ENCODE data around the gene ARHGEF37. TPM values are rescaled to one million over a fixed set of nuclear protein-coding genes. Genes with fewer than 3 reads are reported as not detected.

The ARHGEF37 gene
- total RNA-seq, 1 experiment from 2014 or later, result 0.42 TPM

GRCh38 chr5:149657324-149657723 lies 76.0 kb downstream of the ARHGEF37 start:
- no peak overlapping the region for H2BK5ac ChIP-seq (ENCODE audit: insufficient read length, low read length)
- H3K27me3 ChIP-seq (ENCODE audit: insufficient read depth, low read length), result no peaks in the 10 kb centered on the region
- H3K27ac Mint-ChIP-seq, result no peak overlapping the region
- H3K14ac ChIP-seq (ENCODE audit: insufficient read depth, low read length), result no peak overlapping the region
- H3K9me3 Mint-ChIP-seq, result no peaks in the 10 kb centered on the region; a peak in 1 of 5 replicates
- H3K56ac ChIP-seq (ENCODE audit: insufficient read length, low read depth, low read length), result no peak overlapping the region
- no peaks in the 10 kb centered on the region; a peak in 1 of 7 replicates for H3K36me3 Mint-ChIP-seq (ENCODE audit: insufficient read depth in 1 of 3, low read depth in 3 of 3)
- no CpG with 5 or more reads among the region's 2 CpGs for WGBS (ENCODE audit: extremely low coverage, insufficient read length, low lambda C conversion rate)
- TF ChIP-seq CTCF (conservative IDR thresholded peaks at IDR 0.05), result no peak
- no peaks in the 10 kb centered on the region for H3K4me1 ChIP-seq (ENCODE audit: insufficient read depth, low read length)
- H3K4me2 ChIP-seq (ENCODE audit: insufficient read depth, insufficient read length, low read length), result no peak overlapping the region
- no peak overlapping the region for H3K4me3 Mint-ChIP-seq
- H4K20me1 ChIP-seq (ENCODE audit: control insufficient read depth, insufficient read depth, insufficient read length), result no peaks in the 10 kb centered on the region
- no peak overlapping the region for H2BK15ac ChIP-seq (ENCODE audit: low read depth, low read length)
- no peak overlapping the region for H3T11ph ChIP-seq (ENCODE audit: low read length)
- no peak overlapping the region for H3K4ac ChIP-seq (ENCODE audit: low read depth, low read length)
- no peak for DNase-seq
- H2BK120ac ChIP-seq (ENCODE audit: low read depth, low read length, poor library complexity, severe bottlenecking), result no peak overlapping the region
- no peak overlapping the region for H2AFZ ChIP-seq (ENCODE audit: low read length)
- H3K9me3 ChIP-seq (ENCODE audit: control insufficient read depth, low read depth, low read length), result no peaks in the 10 kb centered on the region
- no peak overlapping the region for H3K18ac ChIP-seq (ENCODE audit: insufficient read length, low read depth, low read length)
- H3K23me2 ChIP-seq (ENCODE audit: insufficient read length, low read depth, low read length, poor library complexity, severe bottlenecking), result no peaks in the 10 kb centered on the region
- H4K91ac ChIP-seq (ENCODE audit: insufficient read length, low read depth, low read length), result no peak overlapping the region
- H4K8ac ChIP-seq (replicated peaks; ENCODE audit: insufficient read length, low read depth, low read length), result no peak overlapping the region
- no peaks in the 10 kb centered on the region for H3K79me2 ChIP-seq (ENCODE audit: insufficient read depth, low read length)
- no peaks in the 10 kb centered on the region for H3K79me1 ChIP-seq (ENCODE audit: insufficient read depth, low read depth, low read length, poor library complexity, severe bottlenecking)
- H3K27me3 Mint-ChIP-seq (ENCODE audit: low read depth), result no peaks in the 10 kb centered on the region
- no peak overlapping the region for H3K23ac ChIP-seq (ENCODE audit: insufficient read length, low read depth, low read length)
- peaks cover 6 to 10% of the 10 kb centered on the region in 2 experiments; a peak in 3 of 4 replicates for H3K4me1 Mint-ChIP-seq
- no peak overlapping the region for H2BK12ac ChIP-seq (ENCODE audit: insufficient read length, low read depth, low read length)
- H3K9ac ChIP-seq (ENCODE audit: extremely low read depth, insufficient read length, low read length), result no peak overlapping the region
- H2AK5ac ChIP-seq (ENCODE audit: insufficient read length, low read length), result no peak overlapping the region
- no peak overlapping the region for H4K5ac ChIP-seq (ENCODE audit: insufficient read length, low read depth, low read length)
- no peak overlapping the region for H3K27ac ChIP-seq (ENCODE audit: insufficient read length, low read depth, low read length)
- H2BK20ac ChIP-seq (ENCODE audit: low read depth, low read length, poor library complexity, severe bottlenecking), result no peak overlapping the region
